PC-3 (cell line): ENCODE data around the gene CACNA1C. TPM values are rescaled to one million over a fixed set of nuclear protein-coding genes. Genes with fewer than 3 reads are reported as not detected.
"Not testable (repeated sequence)": the region's sequence is repeated elsewhere in the genome, so short reads cannot be mapped to it uniquely, and the experiment has no call there.

Experiments
- ATAC-seq: fragments of 200-7000 bp; cut with Tn5 transposase; 2 replicates; pipeline ENCODE4 v1.9.1; 2020; ENCODE audit warnings: mild to moderate bottlenecking, moderate library complexity
- BruUV-seq: library from RNA; stranded (reverse); fragments of 400-500 nt; replicated peaks from 2 replicates; lab custom pipeline; 2021; lab: Mats Ljungman, UMichigan
- CTCF ChIA-PET: fragments of 300-600 bp; sonication (Branson Sonifier 250); formaldehyde crosslinking; loops from one replicate; lab custom pipeline; 2022; ENCODE audit warnings: antibody characterized with exemption; lab: Charles Lee
- POLR2A ChIA-PET: fragments of 300-600 bp; sonication (Branson Sonifier 250); formaldehyde crosslinking; loops from one replicate; lab custom pipeline; 2022; ENCODE audit warnings: antibody characterized with exemption; ENCODE audit not compliant: unreplicated experiment; lab: Charles Lee
- DNase-seq: peaks from one replicate; pipeline ENCODE4 v3.0.0-alpha.2; 2015
- H2AFZ ChIP-seq: fragments of 300-600 bp; sonication (generic); 2 replicates; pipeline ENCODE4 v1.6.0; 2016; ENCODE audit warnings: antibody characterized with exemption, low read length
- H3F3A ChIP-seq: fragments of 300-600 bp; sonication (generic); one replicate; pipeline ENCODE4 v1.6.0; 2017; ENCODE audit warnings: antibody characterized with exemption, low read length, control low read depth, mild to moderate bottlenecking; ENCODE audit not compliant: unreplicated experiment
- H3K27ac ChIP-seq: fragments of 300-600 bp; sonication (generic); 2 replicates; pipeline ENCODE4 v1.5.1; 2016; ENCODE audit warnings: mild to moderate bottlenecking, low read length
- H3K27me3 ChIP-seq: fragments of 300-600 bp; sonication (generic); 2 replicates; pipeline ENCODE4 v1.6.1; 2016; ENCODE audit warnings: low read length, mixed read lengths
- H3K36me3 ChIP-seq: fragments of 300-600 bp; sonication (generic); 2 replicates; pipeline ENCODE4 v1.6.1; 2016; ENCODE audit warnings: low read depth, mixed run types, low read length, mixed read lengths
- H3K4me1 ChIP-seq: fragments of 300-600 bp; sonication (generic); 2 replicates; pipeline ENCODE4 v1.5.1; 2016; ENCODE audit warnings: low read length; ENCODE audit not compliant: insufficient read depth
- H3K4me2 ChIP-seq: fragments of 300-600 bp; sonication (generic); 2 replicates; pipeline ENCODE4 v1.6.0; 2016; ENCODE audit warnings: low read length
- H3K4me3 ChIP-seq: fragments of 300-600 bp; sonication (generic); 2 replicates; pipeline ENCODE4 v1.5.1; 2016; ENCODE audit warnings: mild to moderate bottlenecking, low read length, mixed read lengths
- H3K79me2 ChIP-seq: fragments of 300-600 bp; sonication (generic); 2 replicates; pipeline ENCODE4 v1.6.1; 2017; ENCODE audit warnings: low read length, mixed read lengths
- H3K9ac ChIP-seq: fragments of 300-600 bp; sonication (generic); 2 replicates; pipeline ENCODE4 v1.6.0; 2016; ENCODE audit warnings: mild to moderate bottlenecking, low read length
- H3K9me2 ChIP-seq: fragments of 300-600 bp; sonication (generic); replicated peaks from 2 replicates; pipeline ENCODE4 v1.6.1; 2016; ENCODE audit warnings: mixed run types, low read length, mixed read lengths
- H3K9me3 ChIP-seq: fragments of 300-600 bp; sonication (generic); 2 replicates; pipeline ENCODE4 v1.6.1; 2016; ENCODE audit warnings: low read length, mixed read lengths
- H4K20me1 ChIP-seq: fragments of 300-600 bp; sonication (generic); 2 replicates; pipeline ENCODE4 v1.6.1; 2016; ENCODE audit warnings: low read length, mixed read lengths
- EZH2 ChIP-seq: fragments of 300-600 bp; sonication (generic); IDR thresholded peaks from one replicate; pipeline ENCODE4 v1.6.1; 2017; ENCODE audit warnings: antibody characterized with exemption, mild to moderate bottlenecking, low read length; ENCODE audit not compliant: unreplicated experiment
- EZH2phosphoT487 ChIP-seq: fragments of 300-600 bp; sonication (generic); IDR thresholded peaks from 2 replicates; pipeline ENCODE4 v1.6.1; 2018; ENCODE audit warnings: mild to moderate bottlenecking, antibody characterized with exemption, low read length, borderline replicate concordance
- intact Hi-C: fragments of 100-400 bp; cut with micrococcal nuclease; formaldehyde crosslinking; loops from 2 replicates; pipeline ENCODE4 v1.9.0; 2023
- total RNA-seq: library from RNA; depleted of rRNA; stranded (reverse); fragments of >200 nt; gene quantifications from 2 replicates; pipeline ENCODE4 v1.2.3, GENCODE V29; 2014
- TF ChIP-seq, protein P1 (sequence below): fragments of 300-600 bp; sonication (generic); conservative IDR thresholded peaks from 2 replicates; pipeline ENCODE4 v1.5.1; 2017; ENCODE audit warnings: antibody characterized with exemption, low read depth, mild to moderate bottlenecking, low read length

Gene CACNA1C
- total RNA-seq, 1 experiment from 2014 or later, result not detected

DNA sequence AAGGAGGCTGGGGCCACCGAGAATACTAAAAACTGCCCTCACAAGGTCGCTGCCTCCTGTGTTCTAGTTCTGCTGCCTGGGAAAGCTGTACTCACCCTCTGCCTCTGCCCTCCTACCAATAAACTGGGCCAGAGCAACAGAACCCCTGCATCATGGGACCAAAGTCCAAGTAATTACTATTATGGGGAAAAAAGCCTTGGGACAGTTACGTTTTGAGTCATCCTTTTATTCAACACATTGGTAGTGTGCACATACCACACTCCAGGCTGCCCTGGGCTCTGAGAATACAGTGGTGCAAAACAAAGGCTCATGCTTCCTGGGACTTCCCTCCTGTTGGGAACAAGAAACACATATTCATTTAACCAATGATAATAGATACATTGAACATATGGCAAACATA, 49.0 kb downstream of the CACNA1C start:
- H3K9me2 ChIP-seq, result no peaks in the 10 kb centered on the region
- POLR2A ChIA-PET, result no interaction called here
- no peaks in the 10 kb centered on the region for H3K4me1 ChIP-seq
- no peaks in the 10 kb centered on the region for H3K9me3 ChIP-seq
- H3F3A ChIP-seq, result no peaks in the 10 kb centered on the region
- H3K79me2 ChIP-seq, result no peaks in the 10 kb centered on the region
- intact Hi-C loops, result no loop called here
- no peak for DNase-seq
- H3K4me2 ChIP-seq, result no peak overlapping the region
- no peak for ATAC-seq
- H3K36me3 ChIP-seq, result no peaks in the 10 kb centered on the region
- H4K20me1 ChIP-seq, result no peaks in the 10 kb centered on the region
- H3K9ac ChIP-seq, result no peak overlapping the region
- H3K27ac ChIP-seq, result no peak overlapping the region
- no peak for TF ChIP-seq EZH2phosphoT487
- TF ChIP-seq, protein P1, sequence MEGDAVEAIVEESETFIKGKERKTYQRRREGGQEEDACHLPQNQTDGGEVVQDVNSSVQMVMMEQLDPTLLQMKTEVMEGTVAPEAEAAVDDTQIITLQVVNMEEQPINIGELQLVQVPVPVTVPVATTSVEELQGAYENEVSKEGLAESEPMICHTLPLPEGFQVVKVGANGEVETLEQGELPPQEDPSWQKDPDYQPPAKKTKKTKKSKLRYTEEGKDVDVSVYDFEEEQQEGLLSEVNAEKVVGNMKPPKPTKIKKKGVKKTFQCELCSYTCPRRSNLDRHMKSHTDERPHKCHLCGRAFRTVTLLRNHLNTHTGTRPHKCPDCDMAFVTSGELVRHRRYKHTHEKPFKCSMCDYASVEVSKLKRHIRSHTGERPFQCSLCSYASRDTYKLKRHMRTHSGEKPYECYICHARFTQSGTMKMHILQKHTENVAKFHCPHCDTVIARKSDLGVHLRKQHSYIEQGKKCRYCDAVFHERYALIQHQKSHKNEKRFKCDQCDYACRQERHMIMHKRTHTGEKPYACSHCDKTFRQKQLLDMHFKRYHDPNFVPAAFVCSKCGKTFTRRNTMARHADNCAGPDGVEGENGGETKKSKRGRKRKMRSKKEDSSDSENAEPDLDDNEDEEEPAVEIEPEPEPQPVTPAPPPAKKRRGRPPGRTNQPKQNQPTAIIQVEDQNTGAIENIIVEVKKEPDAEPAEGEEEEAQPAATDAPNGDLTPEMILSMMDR, result no peak
- TF ChIP-seq EZH2, result no peak
- peaks cover 35% of the 10 kb centered on the region; the same call in 1 of the 2 replicates for H3K27me3 ChIP-seq
- CTCF ChIA-PET, result no interaction called here
- no TSS peak for BruUV-seq
- no peak overlapping the region for H3K4me3 ChIP-seq
- H2AFZ ChIP-seq, result no peak overlapping the region

DNA sequence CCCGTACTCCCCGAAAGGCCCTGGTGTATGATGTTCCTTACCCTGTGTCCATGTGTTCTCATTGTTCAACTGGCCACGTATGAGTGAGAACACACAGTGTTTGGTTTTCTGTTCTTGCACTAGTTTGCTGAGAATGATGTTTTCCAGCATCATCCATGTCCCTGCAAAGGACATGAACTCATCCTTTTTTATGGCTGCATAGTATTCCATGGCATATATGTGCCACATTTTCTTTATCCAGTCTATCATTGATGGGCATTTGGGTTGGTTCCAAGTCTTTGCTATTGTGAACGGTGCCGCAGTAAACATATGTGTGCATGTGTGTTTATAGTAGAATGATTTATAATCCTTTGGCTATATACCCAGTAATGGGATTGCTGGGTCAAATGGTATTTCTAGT, 49.9 kb downstream of the CACNA1C start:
- H2AFZ ChIP-seq, H3K9ac ChIP-seq, DNase-seq, H3K4me2 ChIP-seq, H4K20me1 ChIP-seq, H3K9me3 ChIP-seq, BruUV-seq, H3K27ac ChIP-seq, H3K36me3 ChIP-seq, H3K79me2 ChIP-seq, CTCF ChIA-PET, H3K4me1 ChIP-seq, H3F3A ChIP-seq, intact Hi-C loops, ATAC-seq, H3K9me2 ChIP-seq, POLR2A ChIA-PET, H3K4me3 ChIP-seq: not testable (repeated sequence)
- H3K27me3 ChIP-seq, result peaks cover 34% of the 10 kb centered on the region; the same call in 1 of the 2 replicates

DNA sequence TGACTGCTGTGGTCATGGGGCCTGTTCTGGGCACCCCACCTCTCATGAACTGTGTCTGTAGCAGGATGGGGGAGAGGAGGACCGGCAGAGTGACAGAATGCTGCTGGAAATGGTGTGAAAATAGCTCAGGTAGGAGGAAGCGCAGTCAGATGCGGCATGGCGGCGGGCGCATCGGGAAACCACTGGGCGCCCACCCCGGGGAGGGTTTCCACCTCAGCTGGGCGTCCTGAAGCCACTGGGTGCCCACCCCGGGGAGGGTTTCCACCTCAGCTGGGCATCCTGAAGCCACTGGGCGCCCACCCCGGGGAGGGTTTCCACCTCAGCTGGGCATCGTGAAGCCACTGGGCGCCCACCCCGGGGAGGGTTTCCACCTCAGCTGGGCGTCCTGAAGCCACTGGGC, 52.6 kb downstream of the CACNA1C start:
- CTCF ChIA-PET, H3K4me1 ChIP-seq, H3K4me2 ChIP-seq, POLR2A ChIA-PET, H4K20me1 ChIP-seq, H3K9ac ChIP-seq, DNase-seq, H3K79me2 ChIP-seq, H2AFZ ChIP-seq, H3K27ac ChIP-seq, H3K9me3 ChIP-seq, H3K36me3 ChIP-seq, H3K9me2 ChIP-seq, H3F3A ChIP-seq, H3K4me3 ChIP-seq, ATAC-seq, BruUV-seq, intact Hi-C loops: not testable (repeated sequence)
- peaks cover 25% of the 10 kb centered on the region; the same call in 1 of the 2 replicates for H3K27me3 ChIP-seq

DNA sequence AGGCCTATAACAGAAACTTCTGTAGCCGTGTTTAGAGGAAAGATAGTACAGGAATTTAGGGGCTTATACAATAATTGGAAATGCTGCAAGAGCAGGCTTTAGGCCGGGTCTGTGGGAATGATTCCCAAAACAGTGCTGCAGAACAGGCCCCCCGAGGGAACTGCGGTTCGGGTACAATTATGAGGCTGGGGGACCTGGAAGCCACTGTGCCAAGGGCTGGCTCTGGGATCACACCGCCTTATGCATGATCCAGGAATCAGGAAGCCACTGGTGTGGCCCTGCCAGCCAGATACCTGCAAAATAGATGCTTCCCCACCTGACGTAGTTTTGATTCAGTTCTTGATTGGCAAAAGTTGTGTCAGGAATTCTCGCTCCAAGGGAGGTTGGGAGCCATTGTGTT, 55.4 kb downstream of the CACNA1C start:
- BruUV-seq, result no TSS peak
- no peak for DNase-seq
- Histone ChIP-seq H3K27ac (no peak overlapping the region), H3K36me3 (no peaks in the 10 kb centered on the region), H2AFZ (no peak overlapping the region), H3F3A (no peaks in the 10 kb centered on the region), H3K9me3 (no peaks in the 10 kb centered on the region), H3K9me2 (no peaks in the 10 kb centered on the region), H3K4me3 (no peak overlapping the region), H3K4me2 (no peak overlapping the region), H4K20me1 (no peaks in the 10 kb centered on the region), H3K27me3 (peaks cover 25% of the 10 kb centered on the region; the same call in 1 of the 2 replicates), H3K4me1 (no peaks in the 10 kb centered on the region), H3K79me2 (no peaks in the 10 kb centered on the region), H3K9ac (no peak overlapping the region)
- POLR2A ChIA-PET, result no interaction called here
- TF ChIP-seq EZH2 (no peak), EZH2phosphoT487 (no peak)
- TF ChIP-seq, protein P1, result no peak
- CTCF ChIA-PET, result no interaction called here
- no peak for ATAC-seq
- intact Hi-C loops, result no loop called here
